ENCODE data around the gene GPR176.

The GPR176 gene

DNA sequence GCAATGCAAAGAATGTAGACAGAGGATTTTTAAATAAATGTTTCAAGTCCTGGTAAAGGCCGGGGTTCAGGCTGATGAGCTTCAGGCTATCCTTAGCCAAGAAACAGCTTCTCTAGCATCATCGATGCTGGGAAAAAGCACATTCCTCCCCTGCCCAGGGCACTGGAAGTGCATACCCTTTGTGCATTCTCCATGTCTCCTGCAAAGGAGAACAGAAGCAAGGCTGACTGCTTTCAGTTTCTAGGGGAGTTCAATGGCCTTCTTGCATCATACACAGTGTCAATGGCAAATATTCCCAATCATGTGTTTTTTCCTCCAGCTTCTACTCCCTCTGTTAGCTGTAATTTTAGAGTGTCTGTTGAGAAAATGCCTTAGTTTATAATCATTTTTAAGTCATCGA is 59.9 kb downstream of the GPR176 start:
- no peak for DNase-seq (ENCODE audit: low spot score)
- Histone ChIP-seq H3K79me1 (ENCODE audit: low read depth, low read length) (no peaks in the 10 kb centered on the region), H3K4me3 (ENCODE audit: low read length in 2 of 2) (no peak overlapping the region), H3K18ac (ENCODE audit: low read length) (no peak overlapping the region), H3K27me3 (ENCODE audit: control insufficient read depth in 3 of 3, insufficient read depth in 3 of 3, low read depth in 1 of 3, low read length in 3 of 3) (no peaks in the 10 kb centered on the region), H3K9me3 (replicated peaks in 1 of 2; ENCODE audit: control insufficient read depth in 2 of 2, insufficient read depth in 1 of 2, low read depth in 1 of 2, low read length in 2 of 2) (no peaks in the 10 kb centered on the region), H3K9ac (ENCODE audit: low read depth, low read length, poor library complexity) (no peak overlapping the region), H3K4me2 (ENCODE audit: insufficient read depth, low read length, poor library complexity, severe bottlenecking) (no peak overlapping the region), H2BK15ac (ENCODE audit: low read length) (no peak overlapping the region), H2BK5ac (ENCODE audit: low read length) (no peak overlapping the region), H3K27ac (replicated peaks; ENCODE audit: low read length) (no peak overlapping the region), H3K23ac (ENCODE audit: low read depth, low read length, poor library complexity) (no peak overlapping the region), H3K14ac (ENCODE audit: low read length) (peak overlapping the region; percentile 82), H2BK12ac (ENCODE audit: low read length) (no peak overlapping the region), H3K4ac (ENCODE audit: low read length) (no peak overlapping the region), H4K8ac (ENCODE audit: low read depth, low read length) (no peak overlapping the region), H3K4me1 (ENCODE audit: control insufficient read depth in 2 of 2, insufficient read depth in 1 of 2, low read depth in 1 of 2, low read length in 2 of 2) (peaks cover 0 to 2% of the 10 kb centered on the region in 2 donors), H2BK120ac (ENCODE audit: low read depth, low read length) (no peak overlapping the region), H2AFZ (ENCODE audit: low read length) (peak overlapping the region; percentile 10), H4K91ac (ENCODE audit: low read depth, low read length, poor library complexity) (no peak overlapping the region), H2AK5ac (ENCODE audit: low read depth, low read length) (no peak overlapping the region), H3K36me3 (replicated peaks in 1 of 2; ENCODE audit: control insufficient read depth in 2 of 2, insufficient read depth in 2 of 2, low read length in 2 of 2) (no peaks in the 10 kb centered on the region)
- WGBS, 2 donors (ENCODE audit: extremely low coverage in 2 of 2, insufficient read length in 2 of 2, insufficient replicate concordance in 1 of 2) = no CpG with 5 or more reads among the region's 3 CpGs

DNA sequence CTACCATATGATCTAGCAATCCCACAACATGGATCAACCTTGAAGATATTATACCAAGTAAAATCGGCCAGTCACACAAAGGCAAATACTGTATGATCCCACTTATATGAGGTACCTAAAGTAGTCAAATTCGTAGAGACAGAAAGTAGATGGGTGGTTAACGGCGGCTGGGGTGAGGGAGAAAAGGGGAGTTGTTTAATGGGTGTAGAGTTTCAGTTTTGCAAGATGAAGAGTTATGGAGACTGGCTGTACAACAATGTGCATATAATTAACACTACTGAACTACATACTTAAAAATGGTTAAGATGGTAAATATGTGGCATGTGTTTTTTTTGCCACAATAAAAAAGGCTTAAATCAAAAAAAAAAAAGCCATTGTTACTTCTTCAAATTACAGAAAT is 60.4 kb downstream of the GPR176 start:
- Histone ChIP-seq H3K27me3 (ENCODE audit: control insufficient read depth in 3 of 3, insufficient read depth in 3 of 3, low read depth in 1 of 3, low read length in 3 of 3) (no peaks in the 10 kb centered on the region), H3K4ac (ENCODE audit: low read length) (no peak overlapping the region), H3K9ac (ENCODE audit: low read depth, low read length, poor library complexity) (no peak overlapping the region), H2AK5ac (ENCODE audit: low read depth, low read length) (no peak overlapping the region), H2BK120ac (ENCODE audit: low read depth, low read length) (no peak overlapping the region), H2BK12ac (ENCODE audit: low read length) (no peak overlapping the region), H3K23ac (ENCODE audit: low read depth, low read length, poor library complexity) (no peak overlapping the region), H3K4me2 (ENCODE audit: insufficient read depth, low read length, poor library complexity, severe bottlenecking) (no peak overlapping the region), H3K9me3 (replicated peaks in 1 of 2; ENCODE audit: control insufficient read depth in 2 of 2, insufficient read depth in 1 of 2, low read depth in 1 of 2, low read length in 2 of 2) (no peaks in the 10 kb centered on the region), H3K79me1 (ENCODE audit: low read depth, low read length) (peaks cover 2% of the 10 kb centered on the region), H3K36me3 (replicated peaks in 1 of 2; ENCODE audit: control insufficient read depth in 2 of 2, insufficient read depth in 2 of 2, low read length in 2 of 2) (no peaks in the 10 kb centered on the region), H2AFZ (ENCODE audit: low read length) (no peak overlapping the region), H3K27ac (replicated peaks; ENCODE audit: low read length) (no peak overlapping the region), H3K18ac (ENCODE audit: low read length) (no peak overlapping the region), H4K8ac (ENCODE audit: low read depth, low read length) (no peak overlapping the region), H3K14ac (ENCODE audit: low read length) (no peak overlapping the region), H2BK5ac (ENCODE audit: low read length) (no peak overlapping the region), H2BK15ac (ENCODE audit: low read length) (no peak overlapping the region), H3K4me1 (ENCODE audit: control insufficient read depth in 2 of 2, insufficient read depth in 1 of 2, low read depth in 1 of 2, low read length in 2 of 2) (peaks cover 0 to 2% of the 10 kb centered on the region in 2 donors), H4K91ac (ENCODE audit: low read depth, low read length, poor library complexity) (no peak overlapping the region), H3K4me3 (ENCODE audit: low read length in 2 of 2) (no peak overlapping the region)
- DNase-seq (ENCODE audit: low spot score) = no peak
- WGBS, 2 donors (ENCODE audit: extremely low coverage in 2 of 2, insufficient read length in 2 of 2, insufficient replicate concordance in 1 of 2) = no CpG with 5 or more reads among the region's 4 CpGs

DNA sequence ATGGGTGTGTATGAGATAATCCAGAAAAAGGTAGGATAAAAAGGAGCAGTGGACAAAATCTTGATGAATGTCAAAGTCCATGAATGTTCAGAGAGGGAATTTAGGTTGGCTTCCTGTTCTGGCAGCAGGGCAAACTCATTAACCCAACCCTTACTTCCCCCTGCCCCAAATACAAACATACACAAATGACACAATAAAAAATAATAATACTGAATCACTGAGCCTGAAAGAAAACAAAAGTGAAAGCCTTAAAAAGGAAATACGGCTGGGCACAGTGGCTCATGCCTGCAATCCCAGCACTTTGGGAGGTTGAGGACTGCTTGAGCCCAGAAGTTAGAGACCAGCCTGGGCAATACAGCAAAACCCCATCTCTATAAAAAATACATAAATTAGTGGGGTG is 62.9 kb downstream of the GPR176 start:
- H3K9me3 ChIP-seq (replicated peaks in 1 of 2; ENCODE audit: control insufficient read depth in 2 of 2, insufficient read depth in 1 of 2, low read depth in 1 of 2, low read length in 2 of 2) = no peaks in the 10 kb centered on the region
- H3K18ac ChIP-seq (ENCODE audit: low read length) = no peak overlapping the region
- no peak overlapping the region for H4K91ac ChIP-seq (ENCODE audit: low read depth, low read length, poor library complexity)
- H3K4me1 ChIP-seq (ENCODE audit: control insufficient read depth in 2 of 2, insufficient read depth in 1 of 2, low read depth in 1 of 2, low read length in 2 of 2) = peaks cover 0 to 2% of the 10 kb centered on the region in 2 donors
- no peak overlapping the region for H3K4me2 ChIP-seq (ENCODE audit: insufficient read depth, low read length, poor library complexity, severe bottlenecking)
- H3K9ac ChIP-seq (ENCODE audit: low read depth, low read length, poor library complexity) = no peak overlapping the region
- H2AFZ ChIP-seq (ENCODE audit: low read length) = no peak overlapping the region
- H2BK12ac ChIP-seq (ENCODE audit: low read length) = no peak overlapping the region
- no peak overlapping the region for H3K27ac ChIP-seq (replicated peaks; ENCODE audit: low read length)
- H2BK120ac ChIP-seq (ENCODE audit: low read depth, low read length) = no peak overlapping the region
- no peak overlapping the region for H2AK5ac ChIP-seq (ENCODE audit: low read depth, low read length)
- no peaks in the 10 kb centered on the region for H3K27me3 ChIP-seq (ENCODE audit: control insufficient read depth in 3 of 3, insufficient read depth in 3 of 3, low read depth in 1 of 3, low read length in 3 of 3)
- H3K14ac ChIP-seq (ENCODE audit: low read length) = no peak overlapping the region
- H2BK5ac ChIP-seq (ENCODE audit: low read length) = no peak overlapping the region
- H3K79me1 ChIP-seq (ENCODE audit: low read depth, low read length) = peaks cover 2% of the 10 kb centered on the region
- no peaks in the 10 kb centered on the region for H3K36me3 ChIP-seq (replicated peaks in 1 of 2; ENCODE audit: control insufficient read depth in 2 of 2, insufficient read depth in 2 of 2, low read length in 2 of 2)
- whole genome bisulfite sequencing, 2 donors (ENCODE audit: extremely low coverage in 2 of 2, insufficient read length in 2 of 2, insufficient replicate concordance in 1 of 2) = no CpG with 5 or more reads among the region's 1 CpG
- no peak overlapping the region for H2BK15ac ChIP-seq (ENCODE audit: low read length)
- DNase-seq (ENCODE audit: low spot score) = no peak
- no peak overlapping the region for H3K4me3 ChIP-seq (ENCODE audit: low read length in 2 of 2)
- no peak overlapping the region for H4K8ac ChIP-seq (ENCODE audit: low read depth, low read length)
- no peak overlapping the region for H3K4ac ChIP-seq (ENCODE audit: low read length)
- no peak overlapping the region for H3K23ac ChIP-seq (ENCODE audit: low read depth, low read length, poor library complexity)

DNA sequence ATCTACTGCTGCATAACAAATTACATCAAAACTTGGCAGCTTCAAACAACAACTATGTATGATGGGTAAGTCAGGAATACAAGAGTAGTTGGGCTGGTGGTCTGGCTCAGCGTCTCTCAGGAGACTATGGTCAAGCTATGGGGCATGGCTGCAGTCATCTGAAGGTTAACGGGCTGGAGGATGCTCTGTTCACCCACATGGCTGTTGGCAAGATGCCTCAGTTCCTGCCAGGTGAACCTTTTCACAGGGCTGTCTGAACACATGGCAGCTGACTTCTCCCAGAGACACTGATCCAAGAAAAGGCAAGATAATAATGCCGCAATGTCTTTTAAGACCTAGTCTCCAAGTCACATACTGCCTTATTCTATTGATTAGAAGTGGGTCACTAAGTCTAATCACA is 63.7 kb downstream of the GPR176 start:
- Histone ChIP-seq H3K4ac (ENCODE audit: low read length) (no peak overlapping the region), H3K4me2 (ENCODE audit: insufficient read depth, low read length, poor library complexity, severe bottlenecking) (no peak overlapping the region), H2BK12ac (ENCODE audit: low read length) (no peak overlapping the region), H2BK15ac (ENCODE audit: low read length) (no peak overlapping the region), H2AFZ (ENCODE audit: low read length) (no peak overlapping the region), H4K8ac (ENCODE audit: low read depth, low read length) (no peak overlapping the region), H2BK5ac (ENCODE audit: low read length) (no peak overlapping the region), H3K18ac (ENCODE audit: low read length) (no peak overlapping the region), H3K14ac (ENCODE audit: low read length) (no peak overlapping the region), H2AK5ac (ENCODE audit: low read depth, low read length) (no peak overlapping the region), H2BK120ac (ENCODE audit: low read depth, low read length) (no peak overlapping the region), H3K9me3 (replicated peaks in 1 of 2; ENCODE audit: control insufficient read depth in 2 of 2, insufficient read depth in 1 of 2, low read depth in 1 of 2, low read length in 2 of 2) (no peaks in the 10 kb centered on the region), H3K9ac (ENCODE audit: low read depth, low read length, poor library complexity) (no peak overlapping the region), H3K79me1 (ENCODE audit: low read depth, low read length) (peaks cover 2% of the 10 kb centered on the region), H3K27me3 (ENCODE audit: control insufficient read depth in 3 of 3, insufficient read depth in 3 of 3, low read depth in 1 of 3, low read length in 3 of 3) (no peaks in the 10 kb centered on the region), H3K27ac (replicated peaks; ENCODE audit: low read length) (no peak overlapping the region), H3K23ac (ENCODE audit: low read depth, low read length, poor library complexity) (peak overlapping the region; percentile 67), H4K91ac (ENCODE audit: low read depth, low read length, poor library complexity) (no peak overlapping the region), H3K36me3 (replicated peaks in 1 of 2; ENCODE audit: control insufficient read depth in 2 of 2, insufficient read depth in 2 of 2, low read length in 2 of 2) (no peaks in the 10 kb centered on the region), H3K4me3 (ENCODE audit: low read length in 2 of 2) (no peak overlapping the region), H3K4me1 (ENCODE audit: control insufficient read depth in 2 of 2, insufficient read depth in 1 of 2, low read depth in 1 of 2, low read length in 2 of 2) (peaks cover 2 to 4% of the 10 kb centered on the region in 2 donors)
- WGBS, 2 donors (ENCODE audit: extremely low coverage in 2 of 2, insufficient read length in 2 of 2, insufficient replicate concordance in 1 of 2) = no CpG with 5 or more reads among the region's 3 CpGs
- no peak for DNase-seq (ENCODE audit: low spot score)

All from neuronal stem cell (in vitro differentiated cells).